K562 (cell line): ENCODE measurements around the gene SLC38A2. TPM values are rescaled to one million over a fixed set of nuclear protein-coding genes. Genes with fewer than 3 reads are reported as not detected.

ENCODE experiments used
- BCL6 ChIP-seq: fragments of 250-450 bp; sonication (Bioruptor Pico); IDR thresholded peaks from 2 replicates; pipeline ENCODE4 v1.4.0; 2020
- CREB1 ChIP-seq, 2 experiments: sonication (generic) in 1 of 2; formaldehyde crosslinking in 1 of 2; IDR thresholded peaks; 2 replicates each; pipeline versions ENCODE4 v1.6.1 to v1.8.0; 2012 to 2022; ENCODE audit warnings: inconsistent platforms in 1 of 2, mild to moderate bottlenecking in 1 of 2, missing genetic modification reagents in 1 of 2, moderate library complexity in 1 of 2
- CREB3 ChIP-seq: fragments of 450-650 bp; conservative IDR thresholded peaks from 2 replicates; pipeline ENCODE4 v1.6.1; 2016; ENCODE audit warnings: missing genetic modification characterization, low read depth, mild to moderate bottlenecking, missing compliant biosample characterization, moderate library complexity
- E2F3 ChIP-seq: fragments of 250-450 bp; sonication (Bioruptor Pico); IDR thresholded peaks from 2 replicates; pipeline ENCODE4 v1.4.0; 2020; ENCODE audit warnings: mild to moderate bottlenecking
- HBP1 ChIP-seq: fragments of 450-650 bp; formaldehyde crosslinking; IDR thresholded peaks from 2 replicates; pipeline ENCODE4 v1.4.0; 2022; ENCODE audit warnings: missing genetic modification characterization
- HCFC1 ChIP-seq: IDR thresholded peaks from 2 replicates; pipeline ENCODE4 v1.6.1; 2012; ENCODE audit warnings: low read depth, low read length, improper control_type of control experiment
- HOXB6 ChIP-seq: fragments of 250-450 bp; sonication (Bioruptor Pico); IDR thresholded peaks from 2 replicates; pipeline ENCODE4 v1.5.1; 2022; ENCODE audit warnings: mild to moderate bottlenecking, borderline replicate concordance
- KAT2B ChIP-seq: IDR thresholded peaks from one replicate; pipeline ENCODE4 v1.6.1; 2012; ENCODE audit warnings: low read depth, mild to moderate bottlenecking, control low read depth, inconsistent platforms, low read length, moderate library complexity
- L3MBTL2 ChIP-seq: fragments of 450-650 bp; IDR thresholded peaks from 2 replicates; pipeline ENCODE4 v1.6.1; 2016; ENCODE audit warnings: mild to moderate bottlenecking, moderate library complexity
- MAFF ChIP-seq: IDR thresholded peaks from 2 replicates; pipeline ENCODE4 v1.6.1; 2012; ENCODE audit warnings: low read length, improper control_type of control experiment
- MAZ ChIP-seq, 2 experiments: fragments of 450-650 bp in 1 of 2; sonication (generic) in 1 of 2; formaldehyde crosslinking; IDR thresholded peaks in 1 of 2; conservative IDR thresholded peaks in 1 of 2; 2 replicates each; pipeline versions ENCODE4 v1.4.0 to v1.5.0; 2020; ENCODE audit warnings: mild to moderate bottlenecking in 1 of 2, missing genetic modification reagents in 1 of 2
- NR2C1 ChIP-seq, 2 experiments: fragments of 450-650 bp; IDR thresholded peaks; 2 replicates each; pipeline ENCODE4 v1.6.1; 2017; ENCODE audit warnings: mild to moderate bottlenecking in 2 of 2, antibody characterized with exemption in 1 of 2, inconsistent platforms in 1 of 2, missing compliant biosample characterization in 1 of 2, missing genetic modification characterization in 1 of 2
- NR3C1 ChIP-seq: sonication (generic); formaldehyde crosslinking; IDR thresholded peaks from 2 replicates; pipeline ENCODE4 v1.8.1; 2022; ENCODE audit warnings: missing genetic modification reagents
- PATZ1 ChIP-seq: fragments of 250-450 bp; sonication (Bioruptor Pico); IDR thresholded peaks from 2 replicates; pipeline ENCODE4 v1.5.0; 2020; ENCODE audit warnings: mild to moderate bottlenecking, borderline replicate concordance
- RAD51 ChIP-seq: fragments of 450-650 bp; IDR thresholded peaks from 2 replicates; pipeline ENCODE4 v1.7.1; 2016; ENCODE audit warnings: low read depth, mild to moderate bottlenecking, borderline replicate concordance
- RB1 ChIP-seq: fragments of 450-650 bp; IDR thresholded peaks from 2 replicates; pipeline ENCODE4 v1.6.1; 2017; ENCODE audit warnings: low read depth, mild to moderate bottlenecking
- TRIM24 ChIP-seq, 2 experiments: fragments of 450-650 bp; IDR thresholded peaks; 2 replicates each; pipeline ENCODE4 v1.6.1; 2016
- XRCC5 ChIP-seq: fragments of 200-400 bp; formaldehyde crosslinking; IDR thresholded peaks from 2 replicates; pipeline ENCODE4 v1.6.1; 2017; ENCODE audit warnings: low read depth, mild to moderate bottlenecking, low read length
- ZBED1 ChIP-seq: IDR thresholded peaks from 2 replicates; pipeline ENCODE4 v1.6.1; 2014
- ZFX ChIP-seq: sonication (generic); formaldehyde crosslinking; IDR thresholded peaks from 2 replicates; pipeline ENCODE4 v1.8.0; 2022; ENCODE audit warnings: mild to moderate bottlenecking, missing genetic modification reagents, moderate library complexity
- ZNF23 ChIP-seq: fragments of 250-450 bp; sonication (Bioruptor Pico); IDR thresholded peaks from 2 replicates; pipeline ENCODE4 v1.4.0; 2020; ENCODE audit warnings: mild to moderate bottlenecking
- ZNF41 ChIP-seq: fragments of 250-450 bp; sonication (Bioruptor Pico); conservative IDR thresholded peaks from 2 replicates; pipeline ENCODE4 v1.4.0; 2020; ENCODE audit warnings: mild to moderate bottlenecking
- ZNF696 ChIP-seq: fragments of 250-450 bp; sonication (Bioruptor Pico); conservative IDR thresholded peaks from 2 replicates; pipeline ENCODE4 v1.4.0; 2020; ENCODE audit warnings: mild to moderate bottlenecking, moderate library complexity
- polyA plus RNA-seq, 8 experiments: library from polyadenylated mRNA; depleted of rRNA in 4 of 8; stranded (reverse) in 5 of 8; unstranded in 3 of 8; fragments of >200 nt; fragmentation: Nextera tagmentation in 2 of 8; fragmentation: Illumina TruSeq in 1 of 8; extraction: Ambion mirVana in 2 of 8; extraction: Trizol in 1 of 8; gene quantifications; 2 replicates each; pipeline versions ENCODE4 v1.2.1 to v1.2.3, GENCODE V29; 2011 to 2014; ENCODE audit warnings: inconsistent platforms in 1 of 8, missing spikeins in 1 of 8
- total RNA-seq, 7 experiments: library from RNA; depleted of rRNA in 6 of 7; stranded (reverse); fragments of >200 nt in 6 of 7; fragmentation: Illumina TruSeq in 2 of 7; extraction: Trizol in 2 of 7; gene quantifications; 2 replicates each; pipeline versions ENCODE4 v1.2.1 to v1.2.3, GENCODE V29; 2011 to 2021; ENCODE audit warnings: low replicate concordance in 1 of 7
- TF ChIP-seq, protein P1 (sequence below): fragments of 450-650 bp; formaldehyde crosslinking; IDR thresholded peaks from 2 replicates; pipeline ENCODE4 v1.4.0; 2020; ENCODE audit warnings: mild to moderate bottlenecking, moderate library complexity

SLC38A2 gene
- total and polyA plus RNA-seq, 9 of the 15 experiments (the other 6 are each of a cell fraction or from before 2014, with no cell fraction given), result 98.7 to 292 (median 143) TPM

DNA sequence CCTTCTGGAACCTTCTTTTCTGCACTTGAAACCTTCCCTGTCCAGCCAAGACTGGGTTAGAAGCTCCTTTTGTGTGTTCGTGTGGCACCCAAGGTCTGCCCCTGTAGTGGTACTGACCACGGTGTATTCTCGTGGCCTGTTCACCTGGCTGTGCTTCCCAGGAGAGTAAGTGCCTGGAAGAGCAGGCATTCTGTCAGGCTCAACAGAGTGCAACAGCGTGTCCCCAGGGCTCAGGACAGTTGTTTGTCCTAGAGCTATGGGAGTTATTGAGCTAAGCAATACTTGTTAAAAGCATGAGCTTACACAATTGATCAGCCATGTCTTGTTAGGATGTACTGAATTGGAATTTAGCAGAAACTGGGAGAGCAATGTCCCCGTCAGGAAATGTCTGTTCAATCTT, 12.9 kb upstream of the SLC38A2 start (continued):
- TF ChIP-seq E2F3 (CRISPR knock-in tag) (peak; percentile 53; the same call in 1 of the 2 replicates), XRCC5 (no peak), MAFF (no peak), BCL6 (no peak), KAT2B (no peak), L3MBTL2 (no peak), ZBED1 (no peak), NR2C1 (IDR thresholded peaks at IDR 0.05) (no peak), NR2C1 (tag; IDR thresholded peaks at IDR 0.05) (no peak), ZNF23 (no peak), RB1 (no peak), HBP1 (CRISPR knock-in tag) (0 out of 2 replicates have a peak, but pooled peaks have one; percentile 33), TRIM24 (IDR thresholded peaks at IDR 0.05) (no peak), RAD51 (no peak), NR3C1 (CRISPR knock-in tag) (no peak), CREB3 (tag) (no peak), ZFX (CRISPR knock-in tag) (no peak), HCFC1 (no peak), HOXB6 (CRISPR knock-in tag) (no peak), PATZ1 (CRISPR knock-in tag) (no peak), MAZ (CRISPR knock-in tag; conservative IDR thresholded peaks at IDR 0.05 in 1 of 2, IDR thresholded peaks at IDR 0.05 in 1 of 2) (peak in 1 of 2 experiments; percentile 33; a peak in 1 of 4 replicates), ZNF41 (no peak), CREB1 (IDR thresholded peaks at IDR 0.05) (no peak), CREB1 (CRISPR knock-in tag; IDR thresholded peaks at IDR 0.05) (no peak), ZNF696 (CRISPR knock-in tag) (no peak)
- TF ChIP-seq, protein P1, sequence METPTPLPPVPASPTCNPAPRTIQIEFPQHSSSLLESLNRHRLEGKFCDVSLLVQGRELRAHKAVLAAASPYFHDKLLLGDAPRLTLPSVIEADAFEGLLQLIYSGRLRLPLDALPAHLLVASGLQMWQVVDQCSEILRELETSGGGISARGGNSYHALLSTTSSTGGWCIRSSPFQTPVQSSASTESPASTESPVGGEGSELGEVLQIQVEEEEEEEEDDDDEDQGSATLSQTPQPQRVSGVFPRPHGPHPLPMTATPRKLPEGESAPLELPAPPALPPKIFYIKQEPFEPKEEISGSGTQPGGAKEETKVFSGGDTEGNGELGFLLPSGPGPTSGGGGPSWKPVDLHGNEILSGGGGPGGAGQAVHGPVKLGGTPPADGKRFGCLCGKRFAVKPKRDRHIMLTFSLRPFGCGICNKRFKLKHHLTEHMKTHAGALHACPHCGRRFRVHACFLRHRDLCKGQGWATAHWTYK (CRISPR knock-in tag), result peak; percentile 89
